GM04504 (cell line): ENCODE measurements around the gene PCED1B.

Experiments used
- DNase-seq: peaks from one replicate; pipeline ENCODE4 v3.0.0-alpha.2; 2012; ENCODE audit warnings: low read depth

Gene PCED1B

GRCh38 chr12:47067771-47068431 lies 11.5 kb upstream of the PCED1B start:
- no peak for DNase-seq

DNA sequence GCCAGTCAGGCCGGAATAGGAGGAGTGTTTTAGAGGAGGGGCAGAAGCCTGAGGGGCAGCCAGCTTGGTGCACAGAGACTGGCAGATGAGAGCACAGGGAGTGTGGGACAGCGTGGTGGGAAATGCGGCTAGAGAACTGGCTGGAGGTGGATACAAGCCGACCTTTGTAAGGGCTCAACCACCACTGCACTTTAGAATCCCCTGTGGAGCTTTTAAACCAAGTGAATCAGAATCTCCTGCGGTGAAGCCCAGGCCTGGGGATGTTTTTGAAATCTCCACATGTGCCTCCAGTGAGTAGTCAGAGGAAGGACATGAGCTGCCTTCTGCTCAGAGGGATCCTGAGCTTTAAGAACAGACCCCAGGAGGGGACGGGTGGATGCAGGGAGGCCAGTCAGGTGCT lies 10.9 kb upstream of the PCED1B start:
- DNase-seq = no peak

DNA sequence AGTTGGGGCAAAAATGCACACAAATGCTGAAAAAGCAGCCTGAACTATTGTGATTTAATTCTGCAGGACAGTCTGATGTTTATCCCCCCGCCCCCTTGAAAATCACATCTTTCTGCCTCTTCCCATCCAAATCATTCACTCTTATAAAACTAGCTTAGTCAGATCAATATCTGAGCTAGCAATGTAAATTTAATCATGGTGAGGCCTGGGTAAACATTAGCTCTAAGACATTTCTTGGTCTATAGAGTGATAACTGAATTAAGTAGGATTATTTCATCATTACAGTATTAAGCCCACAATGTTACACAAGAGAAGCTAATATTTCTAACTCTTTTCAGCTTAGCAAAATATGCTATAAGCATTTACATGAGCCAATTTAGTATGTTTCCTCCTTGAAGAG lies 9.1 kb upstream of the PCED1B start:
- DNase-seq = no peak

DNA sequence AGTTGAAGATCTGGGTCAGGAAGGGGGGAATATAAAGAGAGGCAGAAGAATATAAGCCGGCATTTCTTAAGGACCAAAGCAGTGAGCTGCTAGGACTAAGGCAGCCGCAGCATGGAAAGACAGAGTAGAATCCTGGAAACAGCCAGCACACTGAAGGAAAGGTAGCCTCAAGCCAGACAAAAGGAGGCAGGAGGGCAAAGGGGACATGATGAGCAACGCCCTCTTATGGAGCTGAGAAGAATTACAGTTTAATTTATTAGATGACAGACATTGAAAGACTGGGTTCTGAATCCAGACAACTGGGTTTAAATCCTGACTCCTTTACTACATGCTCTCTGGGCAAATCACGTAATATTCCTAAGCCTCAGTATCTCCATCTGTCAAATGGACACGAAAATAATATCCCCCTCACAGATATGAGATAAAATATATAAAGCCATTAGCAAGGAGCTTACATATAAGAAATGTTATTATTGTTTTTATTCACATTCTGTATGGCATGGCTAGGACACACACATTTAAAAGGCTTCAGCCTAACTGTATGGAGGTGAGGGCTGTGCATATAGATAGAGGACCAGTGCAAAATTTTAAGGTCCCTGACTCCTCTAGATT lies 8.1 kb upstream of the PCED1B start:
- DNase-seq = no peak

DNA sequence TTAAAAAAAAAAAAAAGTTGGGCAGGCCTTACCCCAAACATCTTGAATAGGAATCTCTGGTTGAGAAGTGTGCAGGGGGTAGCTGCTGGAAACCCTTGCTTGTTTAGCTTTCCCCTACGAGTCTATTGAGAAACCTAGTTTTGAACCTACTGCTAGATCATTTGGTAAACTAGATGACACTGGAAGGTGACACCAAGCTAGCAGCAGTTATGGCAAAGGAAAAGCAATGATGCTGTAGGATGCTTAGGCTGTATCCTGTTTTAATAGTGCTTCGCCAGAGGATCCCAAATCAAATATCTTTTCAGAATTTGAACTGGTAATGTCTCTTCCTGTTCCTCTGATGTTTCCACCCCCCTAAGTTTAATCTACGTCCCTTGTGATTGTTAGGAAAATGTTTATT lies 5.5 kb upstream of the PCED1B start:
- DNase-seq = no peak

- DNase-seq = no peak
Measured at GRCh38 chr12:47074757-47075156, 4.7 kb upstream of the PCED1B start.

GRCh38 chr12:47075192-47076084 lies 4.0 kb upstream of the PCED1B start:
- DNase-seq = no peak

- no peak for DNase-seq
Measured at GRCh38 chr12:47077206-47078085, 2.0 kb upstream of the PCED1B start.

DNA sequence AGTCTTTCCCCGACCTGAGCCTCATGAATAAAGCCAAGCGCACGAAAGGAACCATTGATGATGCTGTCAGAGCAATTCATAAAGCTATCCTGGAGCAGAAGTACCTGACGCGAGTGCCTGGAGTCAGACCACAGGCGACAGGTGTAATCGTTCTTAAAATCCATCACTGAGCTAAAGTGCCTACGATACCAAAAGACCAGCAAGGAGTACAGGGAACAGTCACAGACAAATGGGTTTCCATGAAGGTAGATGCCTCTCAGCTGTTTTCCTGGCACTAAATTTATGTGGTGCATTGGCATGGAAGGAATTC lies 1.4 kb upstream of the PCED1B start:
- DNase-seq = no peak

- no peak for DNase-seq
Measured at GRCh38 chr12:47078733-47079467, 521 bp upstream of the PCED1B start.

DNA sequence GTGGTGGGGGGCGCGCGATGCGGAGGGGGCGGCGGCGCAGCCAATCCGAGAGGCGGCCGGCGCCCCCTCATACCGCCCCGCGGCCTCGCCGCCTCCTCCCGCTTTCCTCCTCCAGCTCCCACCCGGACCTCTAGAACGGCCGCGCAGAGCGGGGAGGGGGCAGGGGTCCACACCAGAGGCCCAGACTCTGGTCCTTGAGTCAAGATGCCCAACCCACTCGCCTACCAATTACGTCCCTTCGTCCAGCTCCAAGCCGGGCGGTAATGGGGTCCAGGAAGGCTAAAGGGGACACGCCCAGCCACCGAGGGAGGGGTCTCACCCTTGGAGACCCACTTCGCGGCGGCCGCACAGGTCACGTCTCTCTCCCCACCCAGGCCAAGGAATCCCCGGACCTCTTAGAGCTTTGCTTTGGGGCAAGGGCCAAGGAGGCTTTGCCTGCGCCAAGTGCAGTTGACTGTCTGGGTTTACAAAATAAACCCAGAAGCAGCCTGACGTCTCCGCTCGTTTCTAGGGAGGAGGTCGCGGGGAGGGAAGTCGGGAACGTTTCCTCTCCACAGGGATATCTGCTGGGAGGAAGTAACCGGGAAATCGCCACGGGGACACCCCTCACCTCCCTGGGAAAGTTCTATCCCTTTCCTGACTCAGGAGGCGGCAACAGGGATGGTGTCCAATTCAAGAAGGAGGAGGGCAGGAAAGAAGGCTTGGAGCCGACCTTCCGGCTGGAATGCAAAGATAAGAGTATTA lies 732 bp downstream of the PCED1B start:
- no peak for DNase-seq

DNA sequence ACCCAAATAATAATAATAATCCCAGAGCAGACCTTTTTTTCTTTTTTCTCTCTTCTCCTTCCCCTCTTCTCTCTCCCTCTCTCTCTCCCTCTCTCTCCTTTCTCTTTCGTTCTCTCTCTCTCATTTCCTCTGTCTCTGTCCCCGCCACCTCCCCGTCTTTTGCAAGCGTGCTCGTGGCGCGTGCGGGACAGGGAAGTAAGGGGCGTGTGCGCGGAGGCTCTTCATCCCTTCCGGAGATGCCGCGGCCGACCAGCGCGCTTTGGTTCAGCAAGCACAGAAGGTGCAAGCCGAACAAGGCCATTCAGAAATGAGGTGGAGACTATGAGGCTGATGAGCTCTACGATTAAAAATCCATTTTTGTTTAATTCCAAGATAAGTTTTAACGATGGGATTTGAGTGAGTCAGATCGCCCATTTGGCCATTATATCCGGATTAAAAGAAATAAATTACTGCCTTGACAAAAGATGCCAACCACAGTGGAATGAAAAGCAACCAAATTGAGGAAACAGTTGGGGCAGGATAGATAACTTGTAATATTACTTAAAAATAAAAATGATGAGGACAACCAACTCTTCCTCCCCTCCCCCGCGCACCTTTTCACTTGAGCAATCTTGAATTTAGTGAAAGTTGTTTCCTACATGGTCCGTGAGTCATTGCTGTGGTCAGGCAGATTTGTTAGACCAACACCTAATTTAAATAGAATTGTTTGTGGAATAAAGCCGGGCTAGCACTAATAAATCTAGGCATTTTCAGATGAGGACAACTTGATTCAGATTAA lies 1.5 kb downstream of the PCED1B start:
- no peak for DNase-seq

- no peak for DNase-seq
Measured at GRCh38 chr12:47082283-47082682, 2.9 kb downstream of the PCED1B start.

- peak; percentile 90 for DNase-seq
Measured at GRCh38 chr12:47082796-47083621, 3.6 kb downstream of the PCED1B start.

DNA sequence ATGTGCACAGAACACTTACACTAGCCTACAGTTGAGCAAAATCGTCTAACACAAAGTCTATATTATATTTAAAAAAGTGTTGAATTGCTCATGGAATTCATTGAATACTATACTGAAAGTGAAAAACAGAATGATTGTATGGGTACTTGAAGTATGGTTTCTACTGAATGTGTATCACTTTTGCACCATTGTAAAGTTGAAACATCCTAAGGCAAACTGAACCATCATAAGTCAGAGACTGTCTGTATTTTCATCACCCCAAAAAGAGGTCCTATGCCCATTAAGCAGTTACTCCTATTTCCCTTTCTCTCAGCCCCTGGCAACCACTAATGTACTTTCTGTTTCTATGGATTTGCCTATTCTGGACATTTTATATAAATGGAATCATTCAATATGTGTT lies 4.8 kb downstream of the PCED1B start:
- DNase-seq = no peak

- DNase-seq = no peak
Measured at GRCh38 chr12:47085815-47086252, 6.4 kb downstream of the PCED1B start.

DNA sequence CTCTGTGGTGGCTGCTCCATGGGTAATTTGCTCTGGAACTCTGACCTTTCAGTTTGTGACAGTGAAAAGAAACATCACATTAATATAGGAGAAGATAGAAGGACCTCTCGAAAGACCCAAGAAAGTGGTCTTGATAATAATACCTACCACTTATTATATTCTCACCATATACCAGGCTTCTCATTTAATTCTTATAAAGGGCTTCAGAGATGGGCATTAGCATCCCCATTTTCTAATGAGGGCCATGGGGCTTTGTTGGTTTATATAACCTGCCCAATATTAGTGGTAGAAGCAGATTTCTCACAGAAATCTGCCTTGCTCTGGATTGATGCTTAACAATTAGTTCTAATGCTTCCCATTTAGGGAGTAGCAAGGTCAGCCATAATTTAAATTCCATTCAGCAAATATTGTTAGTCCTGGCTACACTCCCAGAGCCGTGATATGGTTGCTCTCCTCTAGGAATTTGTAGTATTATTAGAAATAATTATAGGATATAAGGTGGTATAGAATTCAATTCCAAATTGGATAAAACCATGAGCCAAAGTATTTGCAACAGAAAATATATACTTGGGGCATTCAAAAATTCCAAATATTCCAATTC lies 7.8 kb downstream of the PCED1B start:
- no peak for DNase-seq
